ENCODE measurements around the gene COPS3. TPM values are rescaled to one million over a fixed set of nuclear protein-coding genes. Genes with fewer than 3 reads are reported as not detected.

Gene COPS3
- total and polyA plus RNA-seq, 2 of the 8 experiments (the other 6 are each of a cell fraction or from before 2014, with no cell fraction given): 82.9 to 110 TPM

DNA sequence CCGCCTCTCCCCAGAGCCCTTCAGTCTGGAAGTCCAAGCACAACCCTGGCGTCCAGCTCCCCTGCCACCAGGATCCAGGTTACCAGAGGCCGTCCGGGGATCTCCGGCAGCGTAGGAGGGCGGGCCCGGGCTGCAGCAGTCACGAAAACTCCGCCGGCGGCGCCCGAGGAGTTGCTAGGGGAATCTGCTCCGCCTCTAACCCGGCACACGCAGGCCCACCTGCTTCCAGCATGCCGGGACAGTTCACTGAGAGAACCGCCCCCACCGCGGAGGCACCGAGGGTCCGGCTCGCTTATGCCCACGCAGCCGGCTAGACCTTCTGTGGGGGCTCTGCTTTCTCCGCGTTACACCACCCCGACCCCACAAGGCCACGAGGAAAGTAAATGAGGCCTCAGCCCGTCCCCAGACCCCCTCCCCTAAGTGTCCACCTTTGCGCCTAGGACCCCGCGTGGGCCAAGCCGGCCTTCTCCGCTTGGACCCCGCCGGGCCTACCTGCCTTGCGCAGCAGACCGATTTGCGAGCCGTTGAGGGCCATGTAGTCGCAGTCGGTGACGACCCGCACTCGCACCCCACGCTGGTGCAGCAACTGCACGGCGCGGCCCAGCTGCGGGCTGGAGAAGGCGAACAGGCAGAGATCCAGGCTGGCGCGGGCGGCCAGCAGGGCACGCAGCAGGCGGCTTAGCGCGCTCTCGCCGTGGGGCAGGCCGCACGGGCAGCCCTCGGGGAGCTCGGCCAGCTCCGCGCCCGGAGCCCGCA is 75.5 kb downstream of the COPS3 start (continued):
- TF ChIP-seq, protein P1, sequence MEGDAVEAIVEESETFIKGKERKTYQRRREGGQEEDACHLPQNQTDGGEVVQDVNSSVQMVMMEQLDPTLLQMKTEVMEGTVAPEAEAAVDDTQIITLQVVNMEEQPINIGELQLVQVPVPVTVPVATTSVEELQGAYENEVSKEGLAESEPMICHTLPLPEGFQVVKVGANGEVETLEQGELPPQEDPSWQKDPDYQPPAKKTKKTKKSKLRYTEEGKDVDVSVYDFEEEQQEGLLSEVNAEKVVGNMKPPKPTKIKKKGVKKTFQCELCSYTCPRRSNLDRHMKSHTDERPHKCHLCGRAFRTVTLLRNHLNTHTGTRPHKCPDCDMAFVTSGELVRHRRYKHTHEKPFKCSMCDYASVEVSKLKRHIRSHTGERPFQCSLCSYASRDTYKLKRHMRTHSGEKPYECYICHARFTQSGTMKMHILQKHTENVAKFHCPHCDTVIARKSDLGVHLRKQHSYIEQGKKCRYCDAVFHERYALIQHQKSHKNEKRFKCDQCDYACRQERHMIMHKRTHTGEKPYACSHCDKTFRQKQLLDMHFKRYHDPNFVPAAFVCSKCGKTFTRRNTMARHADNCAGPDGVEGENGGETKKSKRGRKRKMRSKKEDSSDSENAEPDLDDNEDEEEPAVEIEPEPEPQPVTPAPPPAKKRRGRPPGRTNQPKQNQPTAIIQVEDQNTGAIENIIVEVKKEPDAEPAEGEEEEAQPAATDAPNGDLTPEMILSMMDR (IDR thresholded peaks at IDR 0.05; ENCODE audit: control extremely low read depth in 1 of 3, insufficient read depth in 1 of 3, low read depth in 1 of 3, low read length in 3 of 3): no peak
- no peak for TF ChIP-seq TEAD4 (IDR thresholded peaks at IDR 0.05; ENCODE audit: low read depth, low read length)
